HG02642 (cell line): ENCODE data around the gene SYNE3.

ENCODE experiments used
- ATAC-seq: cut with Tn5 transposase; IDR thresholded peaks from one replicate; pipeline ENCODE4 v1.9.1; 2021; ENCODE audit warnings: mild to moderate bottlenecking; ENCODE audit not compliant: unreplicated experiment, poor library complexity

The SYNE3 gene

DNA sequence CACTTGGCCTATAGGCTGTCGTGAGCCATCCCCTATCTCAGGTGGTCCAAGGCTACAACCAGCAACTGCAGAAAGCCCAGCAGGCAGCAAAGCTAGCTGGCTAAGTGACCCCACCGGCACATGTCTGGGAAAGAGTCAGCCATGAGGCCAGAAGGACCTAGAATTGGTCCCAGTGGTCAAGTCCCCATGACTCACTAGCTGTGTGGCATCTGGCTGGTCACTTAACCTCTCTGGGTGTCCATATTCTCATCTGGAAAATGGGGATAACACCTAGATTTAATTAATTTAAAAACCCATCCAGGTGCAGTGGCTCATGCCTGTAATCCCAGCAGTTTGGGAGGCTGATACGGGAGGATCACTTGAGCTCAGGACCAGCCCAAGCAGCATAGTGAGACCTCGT is 37.6 kb downstream of the SYNE3 start:
- ATAC-seq: no peak

DNA sequence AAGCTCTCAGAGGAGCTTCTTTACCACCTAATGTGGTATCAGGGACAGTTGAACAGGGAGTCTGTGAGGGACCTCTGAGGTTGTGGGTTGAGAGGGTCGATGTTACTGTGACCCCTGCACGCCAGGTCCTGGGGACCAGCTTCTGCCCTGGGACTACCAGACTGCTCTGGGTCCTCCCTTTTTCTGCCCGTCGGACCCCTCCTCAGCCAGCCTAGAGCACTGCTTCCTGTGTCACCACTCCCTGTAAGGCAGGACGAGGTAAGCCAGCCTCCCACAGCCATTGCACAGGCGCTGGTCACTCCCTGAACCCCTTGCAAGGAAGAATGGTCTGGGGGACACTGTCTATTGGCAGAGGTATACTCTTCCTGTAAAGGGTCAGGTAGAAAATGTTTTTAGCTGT is 38.1 kb downstream of the SYNE3 start:
- ATAC-seq: no peak

DNA sequence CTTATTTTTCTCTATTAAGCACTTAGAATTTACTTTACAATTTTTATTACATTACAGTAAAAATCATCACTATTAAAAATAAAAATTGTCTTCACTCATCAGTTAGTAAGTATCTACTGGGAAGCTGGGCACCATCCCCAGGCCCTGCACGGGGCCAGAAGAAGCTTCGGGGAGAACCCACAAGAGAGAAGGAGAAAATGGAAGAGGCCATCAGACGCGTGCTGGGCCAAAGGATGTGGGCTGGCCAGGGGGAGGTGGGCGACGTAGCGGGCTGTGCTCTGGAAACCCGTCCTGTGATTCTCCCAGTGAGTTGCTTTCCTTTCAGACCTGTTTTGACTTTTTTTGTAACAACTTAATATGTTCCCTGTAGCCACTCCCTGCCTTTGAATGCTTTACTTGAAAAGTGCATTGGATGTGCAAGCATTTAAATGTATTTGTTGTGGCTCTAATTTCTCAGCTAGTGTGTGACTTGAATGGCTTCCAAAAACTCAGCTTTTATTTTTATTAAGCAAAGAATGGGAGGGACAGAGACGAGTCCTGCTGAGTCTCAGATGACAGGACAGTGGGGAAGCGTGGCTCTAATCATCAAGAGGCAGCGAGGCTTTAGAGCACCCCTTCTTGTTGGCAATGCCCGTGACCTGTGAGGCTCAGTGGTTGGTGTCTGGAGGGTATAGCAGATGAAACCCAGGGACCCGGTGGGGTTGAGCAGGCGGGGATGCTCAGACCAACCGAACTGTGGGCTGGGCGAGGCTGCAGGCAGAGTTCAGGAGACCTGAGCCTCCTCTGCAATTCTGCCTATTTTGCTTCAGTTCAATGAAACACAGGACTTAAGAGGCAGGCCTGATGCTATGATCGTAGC is 38.8 kb downstream of the SYNE3 start:
- no peak for ATAC-seq

DNA sequence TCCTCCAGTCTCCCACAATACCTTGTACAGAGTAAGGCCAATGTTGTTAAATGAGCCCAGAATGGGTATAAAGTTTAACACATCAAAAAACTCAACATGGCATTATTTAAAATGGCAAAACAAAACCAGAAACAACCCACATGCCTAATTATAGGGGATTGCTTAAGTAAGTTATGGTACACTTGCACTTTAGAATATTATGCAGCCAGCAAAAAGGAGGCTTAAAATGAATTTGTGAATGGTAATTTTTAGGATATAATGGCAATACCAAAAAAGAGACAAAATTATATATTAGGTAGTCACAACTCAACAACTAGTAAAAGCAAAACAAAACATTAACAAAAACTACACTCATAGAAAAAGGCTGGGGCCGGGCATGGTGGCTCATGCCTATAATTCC is 39.7 kb downstream of the SYNE3 start:
- ATAC-seq: no peak

DNA sequence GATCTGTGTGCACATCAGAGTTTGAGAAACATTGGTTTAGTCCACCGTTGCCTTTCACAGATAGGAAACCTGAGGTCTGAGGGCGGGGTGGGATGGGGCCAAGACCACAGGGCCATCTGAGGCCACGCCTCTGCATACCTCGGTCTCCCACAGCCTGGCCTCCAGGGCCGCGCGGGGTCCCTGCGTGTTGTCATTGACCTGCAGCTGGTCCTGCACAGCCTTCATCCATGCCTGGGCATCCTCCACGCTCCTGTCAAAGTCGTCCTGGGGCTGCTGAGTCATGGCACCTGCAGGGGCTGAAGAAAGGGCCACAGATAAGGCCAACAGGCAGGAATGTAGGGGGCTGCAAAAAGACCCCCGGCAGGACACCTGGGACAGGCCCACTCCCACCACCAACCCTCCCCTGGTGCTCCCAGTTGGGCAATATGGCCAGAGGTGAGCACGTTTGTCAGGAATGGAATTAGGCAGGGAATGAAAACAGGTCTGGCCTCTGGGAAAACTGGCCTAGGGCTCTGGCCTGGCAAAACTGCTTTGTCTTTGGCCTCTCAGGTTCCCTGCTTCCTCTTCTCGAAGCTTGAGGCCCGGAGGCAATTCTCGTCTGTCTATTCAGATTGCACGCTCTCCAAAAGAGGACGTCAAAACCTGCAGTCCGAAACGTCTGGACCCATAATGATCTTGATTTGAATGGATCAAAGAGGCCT is 40.8 kb downstream of the SYNE3 start:
- ATAC-seq: no peak

DNA sequence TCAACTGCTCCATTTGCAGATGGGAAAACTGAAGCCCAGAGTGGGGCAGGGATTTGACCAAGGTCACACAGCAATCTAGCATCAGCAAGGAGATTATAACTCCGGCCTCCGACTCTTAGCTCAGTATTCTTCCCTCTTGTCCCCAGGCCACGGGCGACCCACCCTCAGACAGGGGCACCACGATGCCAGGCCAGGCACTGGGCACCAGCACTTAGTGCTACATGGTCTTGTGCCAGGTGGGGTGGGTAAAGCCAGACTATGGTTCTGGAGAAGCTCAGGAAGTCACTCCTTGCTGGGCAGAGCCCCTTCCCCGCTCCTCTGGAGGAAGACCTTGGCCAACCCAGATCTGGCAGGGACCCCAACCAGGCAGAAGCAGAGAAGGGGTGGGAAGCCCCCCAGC is 41.5 kb downstream of the SYNE3 start:
- no peak for ATAC-seq

DNA sequence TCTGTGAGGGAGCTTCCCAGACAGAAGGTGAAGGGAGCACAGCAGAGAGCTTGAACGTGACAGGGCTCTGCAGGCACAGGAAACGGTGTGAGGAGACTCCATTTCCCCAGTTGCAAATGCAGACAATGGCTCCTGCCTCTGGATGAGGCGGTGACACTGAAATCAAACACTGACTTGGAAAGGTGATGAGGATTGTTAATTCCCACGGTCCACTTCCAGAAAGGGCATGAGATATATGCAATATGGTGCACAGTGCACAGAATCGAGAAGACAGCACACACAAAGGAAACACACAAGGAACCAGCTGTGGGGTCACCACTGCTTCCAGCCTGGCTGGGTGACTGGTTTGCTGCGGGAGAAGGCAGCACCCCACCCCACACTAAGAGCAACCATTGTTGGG is 42.0 kb downstream of the SYNE3 start:
- no peak for ATAC-seq

DNA sequence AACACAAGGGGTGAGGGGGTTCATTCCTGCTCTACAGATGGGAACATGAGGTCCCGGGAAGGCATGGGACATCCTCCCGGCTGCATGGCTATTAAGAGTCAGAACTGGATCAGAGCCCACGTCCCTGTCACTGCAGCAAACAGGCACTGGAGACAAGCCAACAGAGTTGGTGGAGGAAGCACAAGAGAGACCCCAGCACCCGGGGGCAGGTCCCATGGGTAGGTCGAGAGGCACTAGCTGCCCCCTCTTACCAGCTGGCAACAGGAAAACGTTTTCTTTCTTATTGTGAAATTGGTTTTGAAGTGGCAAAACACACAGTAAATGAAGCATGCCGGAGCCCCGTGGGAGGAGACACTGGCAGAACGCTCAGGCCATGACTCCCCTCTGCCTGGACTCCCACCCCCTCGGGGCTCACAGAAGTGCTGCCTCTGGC is 43.6 kb downstream of the SYNE3 start:
- ATAC-seq: no peak

DNA sequence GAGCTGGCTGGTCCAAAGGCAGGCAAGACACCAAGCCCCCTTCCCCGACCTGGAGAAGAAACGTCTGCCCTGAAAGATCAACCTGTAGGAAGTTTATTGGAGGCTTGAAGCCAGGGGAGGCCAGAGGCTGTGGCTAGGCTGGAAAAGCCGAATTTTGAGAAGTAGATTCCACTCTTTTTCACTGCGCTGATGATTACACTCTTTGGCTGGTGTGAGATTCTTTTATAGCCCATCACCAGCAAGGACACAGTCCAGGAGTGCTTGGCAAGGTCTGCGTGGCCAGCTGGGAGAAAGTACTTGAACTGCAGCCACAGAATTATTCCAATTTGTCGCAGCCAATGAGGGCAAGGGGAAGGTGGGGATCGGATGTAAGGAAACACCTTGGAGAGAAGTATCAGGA is 45.0 kb downstream of the SYNE3 start:
- no peak for ATAC-seq

DNA sequence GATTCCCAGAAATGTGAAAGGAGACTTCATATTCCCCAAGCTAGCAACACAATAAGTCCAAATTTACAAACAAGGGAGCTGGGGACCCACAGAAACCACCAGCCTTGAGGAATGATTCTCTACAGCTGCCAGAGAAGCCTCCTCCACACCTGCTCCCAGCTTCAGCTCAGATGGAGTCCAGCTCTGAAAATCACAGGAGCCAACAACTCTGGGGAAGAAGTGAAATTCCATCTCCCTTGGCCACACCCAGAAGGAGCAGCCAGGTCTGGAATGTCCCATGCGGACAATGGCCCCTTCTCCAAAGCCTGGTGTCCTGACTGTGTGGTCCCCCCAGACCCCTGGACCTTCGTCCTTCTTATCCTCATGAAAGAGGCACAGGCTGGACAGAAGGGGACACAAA is 45.4 kb downstream of the SYNE3 start:
- no peak for ATAC-seq

DNA sequence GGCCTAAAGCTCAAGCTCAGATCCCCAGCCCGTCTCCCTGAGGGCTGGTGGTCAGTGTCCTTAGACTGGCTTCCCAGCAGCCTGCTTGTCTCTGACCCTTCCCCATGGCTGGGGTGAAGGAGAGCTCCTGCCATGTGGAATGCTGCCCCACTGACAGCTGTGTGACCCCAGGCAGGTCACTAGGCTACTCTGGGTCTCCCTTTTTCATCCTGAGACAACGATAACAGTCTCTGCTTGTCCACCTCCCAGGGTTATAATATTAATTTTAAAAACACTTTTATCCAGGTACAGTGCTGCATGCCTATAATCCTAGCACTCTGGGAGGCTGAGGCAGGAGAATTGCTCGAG is 47.3 kb downstream of the SYNE3 start:
- ATAC-seq: no peak

DNA sequence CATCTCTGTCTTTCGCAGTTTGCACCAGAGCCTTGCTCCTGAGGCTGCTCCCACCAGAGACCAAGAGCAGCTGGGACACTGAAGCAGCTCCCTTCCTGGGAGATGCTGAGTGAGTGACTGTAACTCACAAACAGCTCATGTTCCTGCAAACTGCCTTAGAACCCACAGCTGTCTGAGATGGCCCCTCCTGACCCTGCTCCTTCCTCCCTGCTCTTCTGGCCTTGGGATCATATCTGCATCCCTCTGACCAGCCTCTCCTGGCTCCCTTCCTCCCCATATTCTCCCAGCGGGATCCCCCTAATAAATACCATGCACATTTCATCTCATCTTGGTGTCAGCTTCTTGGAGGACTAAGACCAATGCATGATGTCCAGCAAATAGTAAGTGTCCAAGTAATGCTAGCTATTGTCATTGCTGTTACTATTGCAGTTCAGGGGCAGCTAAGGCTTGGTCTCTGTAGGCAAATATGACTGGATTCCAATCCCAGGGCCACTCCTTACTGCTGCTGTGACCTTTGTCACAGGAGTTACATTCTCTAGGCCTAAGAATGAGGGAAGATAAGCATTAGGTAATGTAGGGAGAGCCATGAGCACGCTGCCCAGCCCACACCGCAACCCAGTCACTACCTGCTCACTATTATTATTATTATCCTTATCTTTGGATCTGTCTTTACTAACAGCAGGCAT is 47.9 kb downstream of the SYNE3 start:
- no peak for ATAC-seq

DNA sequence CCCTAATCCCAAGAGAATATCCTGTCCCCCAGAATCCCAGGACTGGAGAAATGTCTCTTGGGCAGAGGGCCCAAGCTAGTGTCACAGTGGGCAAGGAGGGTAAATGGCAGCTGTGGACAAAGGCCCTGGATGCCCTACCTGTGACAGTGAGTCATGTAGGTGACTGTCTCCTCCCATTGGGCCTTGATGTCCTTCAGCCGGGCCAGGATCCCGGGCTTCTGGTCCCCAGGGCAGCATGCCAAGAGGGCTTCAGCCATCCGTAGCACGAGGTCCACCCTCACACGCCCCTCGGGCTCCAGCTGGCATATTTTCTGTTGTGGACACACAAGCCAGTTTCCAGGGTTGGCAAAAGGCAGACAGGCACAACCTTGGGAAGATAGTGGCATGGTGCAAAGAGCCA is 48.8 kb downstream of the SYNE3 start:
- ATAC-seq: no peak

DNA sequence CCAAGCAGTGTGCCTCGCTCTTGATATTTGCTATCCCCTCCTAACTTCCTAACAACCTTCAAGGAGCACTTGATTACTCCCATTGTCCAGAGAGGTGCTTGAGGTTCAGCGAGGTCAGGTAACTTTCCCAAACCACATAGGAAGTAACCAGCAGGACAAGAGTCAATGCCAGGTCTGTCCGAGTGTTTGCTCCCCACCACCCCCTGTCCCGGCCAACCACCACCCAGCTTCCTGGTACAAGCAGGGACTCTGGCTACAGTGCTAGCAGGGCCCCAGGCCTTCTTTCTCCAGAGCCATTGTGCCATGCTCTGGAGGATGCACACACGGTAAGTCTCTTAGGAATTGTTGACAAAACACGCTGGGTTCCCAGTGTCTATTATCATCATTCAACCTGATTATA is 49.2 kb downstream of the SYNE3 start:
- no peak for ATAC-seq
